Gastroesophageal sphincter (tissue), 4 donors: ENCODE data around the gene TXLNB. TPM values are rescaled to one million over a fixed set of nuclear protein-coding genes. Genes with fewer than 3 reads are reported as not detected.
A peak's percentile ranks its signal among the peaks of the same experiment; 100 is the strongest.

Experiments
- ATAC-seq: fragments of 150-250 bp; one replicate; pipeline ENCODE4 v1.9.1; 2016; ENCODE audit warnings: mild to moderate bottlenecking, moderate library complexity
- H3K27ac ChIP-seq, 4 donors: fragments of 200-600 bp; sonication (generic) in 3 of 4; 1 replicate in 3 of 4; 2 replicates in 1 of 4; pipeline ENCODE4 v1.5.1; 2016 to 2019
- H3K27me3 ChIP-seq: fragments of 200-600 bp; sonication (generic); one replicate; pipeline ENCODE4 v1.5.1; 2019
- H3K36me3 ChIP-seq, 2 donors: fragments of 200-600 bp; sonication (generic); one replicate each; pipeline ENCODE4 v1.5.1; 2019; ENCODE audit warnings: control low read depth in 1 of 2
- H3K4me1 ChIP-seq, 3 donors: fragments of 200-600 bp; sonication (generic); 1 replicate in 2 of 3; 2 replicates in 1 of 3; pipeline ENCODE4 v1.5.1; 2016 to 2019; ENCODE audit warnings: control low read depth in 2 of 3
- H3K4me3 ChIP-seq, 2 donors: fragments of 200-600 bp; sonication (generic); one replicate each; pipeline ENCODE4 v1.5.1; 2019; ENCODE audit warnings: mild to moderate bottlenecking in 1 of 2, moderate library complexity in 1 of 2
- H3K9me3 ChIP-seq, 3 donors: fragments of 200-600 bp; sonication (generic); one replicate each; pipeline ENCODE4 v1.5.1; 2017 to 2019; ENCODE audit warnings: control low read depth in 2 of 3
- CTCF ChIP-seq, 4 experiments: fragments of 200-600 bp in 2 of 4; fragments of 450-650 bp in 2 of 4; sonication (generic) in 1 of 4; IDR thresholded peaks; one replicate each; pipeline ENCODE4 v1.5.1; 2017 to 2019; ENCODE audit warnings: antibody characterized with exemption in 4 of 4, mild to moderate bottlenecking in 2 of 4, moderate library complexity in 2 of 4
- EP300 ChIP-seq: sonication (generic); formaldehyde crosslinking; IDR thresholded peaks from one replicate; pipeline ENCODE4 v1.6.1; 2017; ENCODE audit warnings: antibody characterized with exemption, mild to moderate bottlenecking
- POLR2A ChIP-seq, 2 donors: fragments of 450-650 bp; IDR thresholded peaks; one replicate each; pipeline ENCODE4 v1.6.1; 2017; ENCODE audit warnings: antibody characterized with exemption in 2 of 2, mild to moderate bottlenecking in 2 of 2, moderate library complexity in 1 of 2
- POLR2AphosphoS5 ChIP-seq: sonication (generic); formaldehyde crosslinking; IDR thresholded peaks from one replicate; pipeline ENCODE4 v1.6.1; 2017; ENCODE audit warnings: antibody characterized with exemption
- WGBS, 2 donors: methylation state at CpG; one replicate each; pipeline ENCODE4 v1.1.5; 2018; ENCODE audit warnings: low coverage in 1 of 2; 5-methylcytosine and 5-hydroxymethylcytosine counted together
- total RNA-seq, 4 donors: library from RNA; depleted of rRNA; stranded (reverse); fragments of >200 nt; gene quantifications; one replicate each; pipeline ENCODE4 v1.1.0, GENCODE V29; 2016

TXLNB gene
- total RNA-seq, 4 donors from 2014 or later, result 0.67 to 5.4 (median 2.6) TPM

- no peaks in the 10 kb centered on the region for H3K36me3 ChIP-seq
- TF ChIP-seq CTCF (IDR thresholded peaks at IDR 0.05) (no peak), EP300 (no peak), POLR2A (IDR thresholded peaks at IDR 0.05) (no peak), POLR2AphosphoS5 (no peak)
- no peak for ATAC-seq
- no peaks in the 10 kb centered on the region for H3K27me3 ChIP-seq
- 25 to 28% methylated on average over 4 of the region's 4 CpGs for WGBS, 2 donors
- peak overlapping the region in 1 of 4 donors; percentile 1 for H3K27ac ChIP-seq
- no peak overlapping the region for H3K4me3 ChIP-seq
- H3K4me1 ChIP-seq, result peaks cover 0 to 28% (median 0%) of the 10 kb centered on the region in 3 donors
- H3K9me3 ChIP-seq, result no peaks in the 10 kb centered on the region
These were observed 44.7 kb upstream of the TXLNB start for GRCh38 chr6:139336488-139336887.

- ATAC-seq, result no peak
- no peaks in the 10 kb centered on the region for H3K9me3 ChIP-seq
These were observed 43.8 kb upstream of the TXLNB start for GRCh38 chr6:139335447-139336210.

GRCh38 chr6:139334806-139335446 lies 43.1 kb upstream of the TXLNB start:
- H3K4me3 ChIP-seq, result no peak overlapping the region
- H3K27ac ChIP-seq, result peak overlapping the region in 3 of 4 donors; percentile 34 to 60 (median 58)
- no peaks in the 10 kb centered on the region for H3K9me3 ChIP-seq
- no peaks in the 10 kb centered on the region for H3K27me3 ChIP-seq
- peaks cover 0 to 28% (median 0%) of the 10 kb centered on the region in 3 donors for H3K4me1 ChIP-seq
- no peaks in the 10 kb centered on the region for H3K36me3 ChIP-seq
- peak; percentile 87 for ATAC-seq
- WGBS, 2 donors, result 24 to 36% methylated on average over 4 to 5 of the region's 5 CpGs
- TF ChIP-seq POLR2A (IDR thresholded peaks at IDR 0.05) (no peak), POLR2AphosphoS5 (peak; percentile 62)

More at GRCh38 chr6:139335447-139336210, 43.8 kb upstream of the TXLNB start:
- Histone ChIP-seq H3K4me3 (no peak overlapping the region), H3K27me3 (no peaks in the 10 kb centered on the region), H3K4me1 (peaks cover 0 to 28% (median 0%) of the 10 kb centered on the region in 3 donors), H3K36me3 (no peaks in the 10 kb centered on the region), H3K27ac (peak overlapping the region in 3 of 4 donors; percentile 31 to 60 (median 58))
- TF ChIP-seq EP300 (no peak), CTCF (IDR thresholded peaks at IDR 0.05) (no peak), POLR2AphosphoS5 (no peak), POLR2A (IDR thresholded peaks at IDR 0.05) (no peak)
- 87 to 97% methylated on average over 5 of the region's 5 CpGs for WGBS, 2 donors

- Histone ChIP-seq H3K4me3 (no peak overlapping the region), H3K36me3 (no peaks in the 10 kb centered on the region), H3K4me1 (peaks cover 0 to 17% (median 0%) of the 10 kb centered on the region in 3 donors), H3K27me3 (no peaks in the 10 kb centered on the region), H3K27ac (no peak overlapping the region), H3K9me3 (no peaks in the 10 kb centered on the region)
- TF ChIP-seq POLR2AphosphoS5, result no peak
- TF ChIP-seq POLR2A (IDR thresholded peaks at IDR 0.05), result no peak
- TF ChIP-seq CTCF (IDR thresholded peaks at IDR 0.05), result no peak
- no peak for TF ChIP-seq EP300
- no peak for ATAC-seq
- 62 to 63% methylated on average over 3 of the region's 3 CpGs for WGBS, 2 donors
These were observed 39.2 kb upstream of the TXLNB start for GRCh38 chr6:139330826-139331500.

GRCh38 chr6:139330306-139330705 lies 38.5 kb upstream of the TXLNB start:
- no peak overlapping the region for H3K27ac ChIP-seq
- TF ChIP-seq POLR2A (IDR thresholded peaks at IDR 0.05), result no peak
- TF ChIP-seq POLR2AphosphoS5, result no peak
- TF ChIP-seq CTCF (IDR thresholded peaks at IDR 0.05), result no peak
- TF ChIP-seq EP300, result no peak
- no peak for ATAC-seq
- WGBS, 2 donors, result 69 to 80% methylated on average over 5 of the region's 5 CpGs
- no peak overlapping the region for H3K4me3 ChIP-seq
- peaks cover 0 to 11% (median 0%) of the 10 kb centered on the region in 3 donors for H3K4me1 ChIP-seq
- H3K36me3 ChIP-seq, result no peaks in the 10 kb centered on the region
- no peaks in the 10 kb centered on the region for H3K9me3 ChIP-seq
- H3K27me3 ChIP-seq, result no peaks in the 10 kb centered on the region
